ENCODE data around the gene SAP25.

GRCh38 chr7:100573691-100574361 is at the start of gene SAP25:
- TF ChIP-seq POLR2A (IDR thresholded peaks at IDR 0.05) = no peak
- peak in 3 of 4 donors; percentile 11 to 19 (median 14) for TF ChIP-seq CTCF (IDR thresholded peaks at IDR 0.05)
